Measurements from ENCODE around the gene SGIP1.

SGIP1 gene

DNA sequence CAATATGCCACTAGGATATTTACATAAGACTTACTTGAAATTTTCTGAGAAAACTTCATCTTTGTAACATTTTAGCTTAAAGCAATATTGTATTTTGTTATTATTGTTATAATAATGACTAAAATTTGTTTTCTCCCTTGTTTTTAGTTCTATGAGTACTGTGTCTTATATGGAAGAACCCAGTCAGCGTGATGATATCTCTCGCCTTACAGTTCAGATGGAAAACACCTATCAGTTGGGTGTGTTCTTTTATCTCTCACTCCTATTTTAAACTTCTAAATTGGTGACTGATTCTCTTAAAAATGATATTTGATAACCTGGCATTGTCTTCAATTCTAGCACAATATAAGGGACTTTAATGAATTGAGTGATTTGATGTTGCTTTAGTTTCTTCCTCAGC, 236.3 kb downstream of the SGIP1 start:
- TF ChIP-seq GATA3 (IDR thresholded peaks at IDR 0.05; ENCODE audit: low read depth, low read length) (no peak), GATA2 (IDR thresholded peaks at IDR 0.05; ENCODE audit: low read depth, low read length) (no peak)

DNA sequence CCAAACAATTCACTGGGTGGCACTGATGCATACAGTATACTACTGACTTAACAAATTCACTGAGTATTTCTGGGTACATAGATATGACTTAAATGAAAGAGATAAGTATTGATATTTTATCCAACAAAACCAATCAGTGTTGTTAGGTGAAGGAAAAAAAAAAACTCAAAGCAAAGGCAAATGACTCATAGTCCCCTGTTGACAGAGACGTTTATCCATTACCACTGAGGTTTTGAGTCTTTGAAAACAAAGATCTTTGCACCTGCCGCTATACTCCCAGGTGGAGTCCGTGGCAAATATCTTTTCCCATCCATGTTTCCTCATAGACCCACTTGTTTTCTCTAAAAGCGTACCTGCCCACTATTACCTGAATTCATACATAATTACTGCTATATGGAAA, 236.7 kb downstream of the SGIP1 start:
- no peak for TF ChIP-seq GATA3 (IDR thresholded peaks at IDR 0.05; ENCODE audit: low read depth, low read length)
- TF ChIP-seq GATA2 (IDR thresholded peaks at IDR 0.05; ENCODE audit: low read depth, low read length) = no peak

DNA sequence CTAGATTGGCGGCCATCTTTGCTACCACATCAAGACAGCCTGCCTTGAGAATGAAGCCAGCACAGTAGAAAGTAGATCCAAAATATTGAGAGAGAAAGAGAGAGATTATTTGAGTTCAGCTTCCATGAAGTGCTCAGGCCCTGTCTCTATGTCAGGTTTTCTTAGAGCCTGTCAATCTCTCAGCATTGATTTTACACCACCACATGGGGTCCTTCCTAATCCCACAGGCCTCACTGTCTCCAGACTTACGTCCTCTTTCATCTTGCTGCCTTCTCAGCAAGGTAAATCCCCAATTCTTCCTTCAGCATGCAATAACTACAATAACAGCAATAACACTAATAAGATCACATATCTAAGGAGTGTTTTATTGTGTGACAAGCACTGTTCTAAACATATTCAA, 239.3 kb downstream of the SGIP1 start:
- TF ChIP-seq GATA2 (IDR thresholded peaks at IDR 0.05; ENCODE audit: low read depth, low read length) = no peak

DNA sequence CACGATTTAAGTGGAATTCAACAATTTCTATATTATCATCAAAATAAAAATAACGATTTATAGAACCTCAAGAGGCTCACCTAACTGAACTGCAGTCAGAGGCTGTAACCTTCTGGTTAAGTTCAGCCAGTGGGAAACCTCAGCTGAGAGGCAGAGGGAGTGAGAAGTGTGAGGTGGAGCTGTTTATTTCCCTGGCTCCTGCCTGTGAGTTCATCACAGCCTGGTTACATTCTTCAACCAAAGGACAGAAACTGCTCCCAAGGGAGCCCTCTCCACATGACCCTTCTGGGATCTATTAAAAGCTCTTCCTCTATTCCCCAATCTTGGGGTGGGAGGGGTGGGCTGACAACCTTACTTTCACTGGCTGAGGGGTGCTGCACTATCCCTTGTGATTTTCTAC, 240.5 kb downstream of the SGIP1 start:
- no peak for TF ChIP-seq GATA3 (IDR thresholded peaks at IDR 0.05; ENCODE audit: low read depth, low read length)
- no peak for TF ChIP-seq GATA2 (IDR thresholded peaks at IDR 0.05; ENCODE audit: low read depth, low read length)

DNA sequence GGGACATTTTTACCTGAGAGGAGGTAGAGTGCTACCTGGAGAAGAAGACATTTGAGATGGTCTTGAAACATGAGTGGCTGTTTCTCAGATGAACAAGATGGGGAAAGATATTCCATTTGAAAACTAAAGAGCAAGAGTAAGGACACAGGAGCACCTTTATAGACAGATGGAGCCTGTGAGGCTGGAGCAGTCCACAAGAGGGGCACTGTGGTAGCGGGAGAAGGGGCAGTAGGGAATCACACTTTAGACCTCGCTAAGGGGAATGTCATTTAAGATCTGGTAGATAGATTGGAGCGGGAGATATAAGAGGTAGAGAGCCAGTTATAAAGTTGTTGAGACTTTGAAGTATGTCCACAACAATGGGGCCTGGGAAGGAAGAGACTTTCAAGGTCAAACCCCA, 241.7 kb downstream of the SGIP1 start:
- TF ChIP-seq GATA2 (IDR thresholded peaks at IDR 0.05; ENCODE audit: low read depth, low read length) (no peak), GATA3 (IDR thresholded peaks at IDR 0.05; ENCODE audit: low read depth, low read length) (no peak)

DNA sequence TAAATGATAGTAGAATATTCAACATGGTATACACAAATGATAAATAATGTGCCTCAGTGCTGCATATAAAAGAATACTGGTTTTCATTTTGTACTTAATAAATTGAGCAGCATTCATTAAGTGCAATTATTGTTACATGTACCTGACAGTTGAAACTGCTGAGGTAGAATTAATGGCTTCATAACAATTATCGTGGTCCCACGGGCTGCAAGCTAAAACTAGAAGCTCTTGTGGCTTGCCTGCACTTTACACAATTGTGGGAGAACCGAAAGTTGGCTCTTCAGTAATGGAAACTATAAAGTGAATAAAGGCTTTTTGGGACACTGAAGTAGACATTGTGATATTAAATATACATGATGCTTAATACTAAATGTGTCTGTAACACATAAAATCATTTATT, 243.9 kb downstream of the SGIP1 start:
- TF ChIP-seq GATA3 (IDR thresholded peaks at IDR 0.05; ENCODE audit: low read depth, low read length) = no peak
- no peak for TF ChIP-seq GATA2 (IDR thresholded peaks at IDR 0.05; ENCODE audit: low read depth, low read length)

DNA sequence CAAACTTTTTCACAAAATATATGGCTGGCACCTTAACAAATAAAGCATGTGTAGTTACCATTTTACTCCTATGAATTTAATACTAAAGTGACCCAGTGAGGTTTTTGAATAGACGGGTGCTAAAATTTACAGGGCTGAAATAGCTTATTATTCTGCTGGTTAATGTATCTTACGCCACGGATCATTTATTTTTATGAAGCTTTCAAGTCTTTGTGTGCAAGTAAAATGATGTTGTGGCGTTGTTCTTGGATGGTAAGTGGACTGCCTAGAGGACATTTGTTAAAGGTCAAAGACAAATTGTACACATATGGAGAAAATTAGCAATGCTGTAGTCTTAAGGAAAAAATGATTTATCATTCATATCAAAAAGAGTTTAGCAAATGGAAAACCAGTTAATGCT, 244.3 kb downstream of the SGIP1 start:
- no peak for TF ChIP-seq GATA2 (IDR thresholded peaks at IDR 0.05; ENCODE audit: low read depth, low read length)
- TF ChIP-seq GATA3 (IDR thresholded peaks at IDR 0.05; ENCODE audit: low read depth, low read length) = no peak

DNA sequence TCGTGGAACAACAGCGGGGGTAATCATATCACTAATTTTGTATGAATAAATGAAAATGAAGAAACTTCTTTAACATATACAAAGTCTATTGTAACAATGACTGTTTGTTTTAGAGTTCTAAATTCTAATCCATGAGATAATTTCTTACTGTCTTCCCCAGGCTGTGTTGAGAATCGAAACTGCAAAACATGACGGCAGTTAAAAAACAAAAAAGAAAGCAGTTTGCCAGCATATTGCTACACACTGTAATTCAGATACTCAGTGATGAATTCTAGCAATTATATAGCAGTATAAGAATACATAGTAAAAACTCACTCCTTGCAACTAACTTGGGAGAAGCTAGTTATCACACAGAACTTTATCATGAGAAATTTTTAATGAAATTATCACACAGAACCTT, 245.0 kb downstream of the SGIP1 start:
- TF ChIP-seq GATA3 (IDR thresholded peaks at IDR 0.05; ENCODE audit: low read depth, low read length) = no peak
- TF ChIP-seq GATA2 (IDR thresholded peaks at IDR 0.05; ENCODE audit: low read depth, low read length) = no peak

DNA sequence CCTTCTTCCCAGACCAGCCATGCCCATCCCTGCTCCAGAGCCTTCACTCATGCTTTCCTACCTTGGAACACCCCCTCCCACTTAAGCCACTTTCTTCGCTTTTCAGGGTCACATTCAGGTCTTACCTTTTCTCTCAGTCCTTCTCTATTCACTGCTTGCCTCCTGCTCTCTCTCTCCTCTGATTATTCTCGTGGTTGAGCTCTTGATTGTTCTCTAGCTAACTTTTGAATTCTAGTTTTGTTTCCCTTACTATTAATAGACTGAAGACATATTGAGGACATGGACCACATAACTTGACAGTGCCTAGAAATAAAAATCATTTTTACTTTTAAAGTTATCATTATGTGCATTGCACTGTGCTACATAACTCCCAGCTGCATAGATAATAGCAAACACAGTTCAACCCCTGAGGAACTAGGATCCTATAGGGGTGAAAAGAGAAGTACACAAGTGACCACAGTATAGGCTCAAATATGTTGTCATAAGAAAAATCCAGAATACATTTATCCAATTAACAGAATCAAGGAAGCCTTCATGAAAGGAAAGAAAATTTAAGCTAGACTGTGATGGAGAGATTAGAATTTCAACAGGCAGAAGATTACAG, 245.6 kb downstream of the SGIP1 start:
- no peak for TF ChIP-seq GATA2 (IDR thresholded peaks at IDR 0.05; ENCODE audit: low read depth, low read length)
- no peak for TF ChIP-seq GATA3 (IDR thresholded peaks at IDR 0.05; ENCODE audit: low read depth, low read length)

DNA sequence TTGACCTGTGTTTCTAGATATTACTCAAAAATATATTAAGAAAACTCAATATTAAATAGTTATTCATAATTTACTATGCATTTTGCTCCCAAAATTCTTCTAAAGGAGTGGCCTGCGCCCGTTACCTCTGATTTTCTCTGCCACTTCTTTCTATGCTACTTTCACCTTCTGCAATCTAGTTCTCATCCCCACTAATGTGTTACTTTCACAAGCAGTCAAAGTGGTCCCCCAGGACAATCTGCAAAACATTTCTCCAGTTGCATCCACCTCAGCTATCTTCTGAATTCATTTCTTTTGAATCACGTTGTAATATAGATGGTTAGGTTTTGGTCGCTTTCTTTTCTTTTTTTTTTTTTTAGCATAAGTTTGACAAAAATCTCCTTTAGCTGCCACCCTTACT, 253.7 kb downstream of the SGIP1 start:
- TF ChIP-seq GATA2 (IDR thresholded peaks at IDR 0.05; ENCODE audit: low read depth, low read length) = no peak
- no peak for TF ChIP-seq GATA3 (IDR thresholded peaks at IDR 0.05; ENCODE audit: low read depth, low read length)

DNA sequence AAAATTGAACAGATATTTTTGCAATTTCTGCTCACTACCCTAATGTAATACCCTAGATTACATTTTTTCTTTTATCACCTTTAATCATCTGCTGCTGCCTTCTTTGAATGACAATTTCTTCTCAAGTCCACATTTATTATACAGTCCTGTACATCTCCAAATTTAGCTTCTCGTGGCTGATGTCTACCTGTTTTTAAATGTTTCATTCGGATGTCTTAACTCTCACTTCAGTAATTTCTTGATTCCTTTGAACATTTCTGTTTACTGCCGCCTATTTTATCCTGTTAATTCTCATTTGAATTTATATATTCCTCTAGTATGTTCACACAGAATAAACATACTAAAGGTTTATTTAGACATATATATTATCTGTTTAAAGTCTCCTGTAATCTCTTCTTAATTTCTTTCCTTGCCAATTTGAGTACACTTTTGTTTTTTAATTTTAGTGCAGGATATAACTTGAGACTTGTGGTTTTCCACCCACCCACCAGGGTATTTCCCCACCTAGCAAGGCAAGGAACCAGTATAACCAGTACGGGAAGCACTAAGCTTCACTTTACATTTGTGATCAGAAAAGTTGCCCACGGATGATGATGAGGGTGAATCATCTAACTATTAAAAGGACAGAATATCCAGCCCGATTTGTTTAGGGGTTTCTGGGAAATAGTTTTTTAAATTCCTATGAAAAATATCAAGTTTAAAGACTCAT, 254.4 kb downstream of the SGIP1 start:
- TF ChIP-seq GATA3 (IDR thresholded peaks at IDR 0.05; ENCODE audit: low read depth, low read length) (no peak), GATA2 (IDR thresholded peaks at IDR 0.05; ENCODE audit: low read depth, low read length) (no peak)

DNA sequence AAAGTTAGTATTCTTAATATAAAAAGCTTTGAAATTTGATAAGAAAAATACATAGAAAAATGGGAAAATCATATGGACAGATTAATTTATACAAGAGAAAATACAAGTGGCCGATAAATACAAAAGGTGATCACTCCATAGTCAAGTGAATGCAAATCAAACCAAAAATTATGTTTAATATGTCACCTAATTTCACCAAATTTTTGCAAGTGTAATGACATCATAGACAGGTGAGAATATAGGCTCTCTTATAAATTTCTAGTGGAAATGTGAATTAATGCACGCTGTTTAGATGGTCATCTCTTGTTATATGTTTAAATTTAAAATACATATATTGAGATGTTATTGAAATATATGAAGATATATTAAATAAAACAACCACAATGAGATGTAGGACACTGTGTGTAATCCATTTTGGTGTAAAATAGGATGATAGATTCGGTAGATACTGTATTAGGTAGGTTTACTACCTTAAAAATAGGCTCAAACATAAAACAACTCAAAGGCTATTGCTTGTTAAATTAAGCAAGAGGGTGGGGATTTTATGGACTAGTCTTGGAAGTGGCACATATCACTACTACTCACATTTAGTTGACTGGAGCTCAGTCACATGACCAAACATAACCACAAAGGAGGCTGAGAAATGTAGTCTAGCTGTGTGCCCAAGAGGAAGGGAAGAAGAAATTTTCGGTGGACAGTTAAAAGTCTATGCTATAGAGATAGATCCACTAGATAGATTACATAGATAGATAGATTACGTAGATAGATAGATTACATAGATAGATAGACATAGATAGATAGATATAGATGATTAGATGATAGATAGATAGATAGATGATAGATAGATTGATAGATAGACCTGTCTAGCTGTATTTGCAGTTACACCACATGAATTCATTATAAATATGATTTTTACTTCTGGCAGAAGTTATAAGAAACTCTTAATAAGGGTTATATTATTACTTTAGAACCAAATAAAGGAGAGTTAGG, 258.0 kb downstream of the SGIP1 start:
- TF ChIP-seq GATA3 (IDR thresholded peaks at IDR 0.05; ENCODE audit: low read depth, low read length) (no peak), GATA2 (IDR thresholded peaks at IDR 0.05; ENCODE audit: low read depth, low read length) (no peak)

All from SH-SY5Y (cell line).